VCaP (cell line): ENCODE data around the gene TBC1D22A.

Source experiments
- H3K27ac ChIP-seq: fragments of 450-650 bp; 2 replicates; pipeline ENCODE4 v1.5.1; 2017
- CTCF ChIP-seq: fragments of 450-650 bp; conservative IDR thresholded peaks from 2 replicates; pipeline ENCODE4 v1.5.1; 2017; ENCODE audit warnings: mild to moderate bottlenecking, moderate library complexity

The TBC1D22A gene

GRCh38 chr22:47174096-47174495, 411.6 kb downstream of the TBC1D22A start:
- H3K27ac ChIP-seq, result no peak overlapping the region
- no peak for TF ChIP-seq CTCF

- no peak for TF ChIP-seq CTCF
- H3K27ac ChIP-seq, result no peak overlapping the region
These were observed 412.2 kb downstream of the TBC1D22A start for GRCh38 chr22:47174671-47175112.

- TF ChIP-seq CTCF, result no peak
- no peak overlapping the region for H3K27ac ChIP-seq
These were observed 412.9 kb downstream of the TBC1D22A start for GRCh38 chr22:47175151-47176025.

GRCh38 chr22:47176026-47176389, 413.6 kb downstream of the TBC1D22A start:
- no peak for TF ChIP-seq CTCF
- no peak overlapping the region for H3K27ac ChIP-seq

GRCh38 chr22:47176573-47177333, 414.3 kb downstream of the TBC1D22A start:
- TF ChIP-seq CTCF, result no peak
- H3K27ac ChIP-seq, result no peak overlapping the region

GRCh38 chr22:47177334-47177815, 414.9 kb downstream of the TBC1D22A start:
- H3K27ac ChIP-seq, result no peak overlapping the region
- TF ChIP-seq CTCF, result no peak

- no peak for TF ChIP-seq CTCF
- H3K27ac ChIP-seq, result no peak overlapping the region
These were observed 415.9 kb downstream of the TBC1D22A start for GRCh38 chr22:47178339-47178738.
